Measurements from ENCODE around the gene RASA1.
"Not testable (repeated sequence)": the region's sequence is repeated elsewhere in the genome, so short reads cannot be mapped to it uniquely, and the experiment has no call there.

DNA sequence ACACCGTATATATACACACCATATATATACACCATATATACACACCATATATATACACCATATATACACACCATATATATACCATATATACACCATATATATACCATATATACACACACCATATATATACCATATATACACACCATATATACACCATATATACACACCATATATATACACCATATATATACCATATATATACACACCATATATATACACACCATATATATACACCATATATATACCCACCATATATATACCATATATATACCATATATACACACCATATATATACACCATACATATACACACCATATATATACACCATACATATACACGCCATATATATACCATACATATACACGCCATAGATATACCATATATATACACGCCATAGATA is 19.6 kb downstream of the RASA1 start:
- not testable (repeated sequence) for TF ChIP-seq POLR2A (IDR thresholded peaks at IDR 0.05)
- TF ChIP-seq, protein P1, sequence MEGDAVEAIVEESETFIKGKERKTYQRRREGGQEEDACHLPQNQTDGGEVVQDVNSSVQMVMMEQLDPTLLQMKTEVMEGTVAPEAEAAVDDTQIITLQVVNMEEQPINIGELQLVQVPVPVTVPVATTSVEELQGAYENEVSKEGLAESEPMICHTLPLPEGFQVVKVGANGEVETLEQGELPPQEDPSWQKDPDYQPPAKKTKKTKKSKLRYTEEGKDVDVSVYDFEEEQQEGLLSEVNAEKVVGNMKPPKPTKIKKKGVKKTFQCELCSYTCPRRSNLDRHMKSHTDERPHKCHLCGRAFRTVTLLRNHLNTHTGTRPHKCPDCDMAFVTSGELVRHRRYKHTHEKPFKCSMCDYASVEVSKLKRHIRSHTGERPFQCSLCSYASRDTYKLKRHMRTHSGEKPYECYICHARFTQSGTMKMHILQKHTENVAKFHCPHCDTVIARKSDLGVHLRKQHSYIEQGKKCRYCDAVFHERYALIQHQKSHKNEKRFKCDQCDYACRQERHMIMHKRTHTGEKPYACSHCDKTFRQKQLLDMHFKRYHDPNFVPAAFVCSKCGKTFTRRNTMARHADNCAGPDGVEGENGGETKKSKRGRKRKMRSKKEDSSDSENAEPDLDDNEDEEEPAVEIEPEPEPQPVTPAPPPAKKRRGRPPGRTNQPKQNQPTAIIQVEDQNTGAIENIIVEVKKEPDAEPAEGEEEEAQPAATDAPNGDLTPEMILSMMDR (IDR thresholded peaks at IDR 0.05): not testable (repeated sequence)
